Left cardiac atrium (tissue), 4 donors: ENCODE data around the gene ZNF385B. TPM values are rescaled to one million over a fixed set of nuclear protein-coding genes. Genes with fewer than 3 reads are reported as not detected.

Experiments
- ATAC-seq, 2 donors: fragments of 200-7000 bp; cut with Tn5 transposase; one replicate each; pipeline ENCODE4 v1.9.1; 2020; ENCODE audit warnings: mild to moderate bottlenecking in 2 of 2, moderate library complexity in 2 of 2
- DNase-seq: peaks from one replicate; pipeline ENCODE4 v3.0.0-alpha.2; 2020
- intact Hi-C, 2 donors: fragments of 100-400 bp; cut with DNase I; formaldehyde crosslinking; loops; one replicate each; pipeline versions ENCODE4 v1.14.1 to v1.15.1; 2022 to 2023
- total RNA-seq, 2 donors: library from RNA; stranded (reverse); fragmentation: NEBNext Ultra II Directional; extraction: Animal tissue kit (Norgen Biotek cat#: 25700); gene quantifications; one replicate each; pipeline ENCODE4 v1.2.1, GENCODE V29; 2021
- donor health status: DM: no; HTN: yes; CAD: no.
- donor health status: DM: no; HTN: yes; CAD: no; lungs with severe emphysema.
- donor health status: DM: yes; HTN: yes; CAD: no.
- donor health status: Dilated cardiomyopathy.

ZNF385B gene
- total RNA-seq, 2 donors from 2014 or later, result 14.3 to 36.7 TPM

- intact Hi-C loops, result no loop called here
Observed at GRCh38 chr2:179447839-179448447, 413.5 kb downstream of the ZNF385B start.

GRCh38 chr2:179447421-179447820 is 414.0 kb downstream of the ZNF385B start:
- no peak for DNase-seq
- no peak for ATAC-seq
- intact Hi-C loops, result no loop called here

More at GRCh38 chr2:179447839-179448447, 413.5 kb downstream of the ZNF385B start:
- DNase-seq, result no peak
- ATAC-seq, result no peak

GRCh38 chr2:179446476-179447141 is 414.8 kb downstream of the ZNF385B start:
- intact Hi-C loops, result no loop called here
- DNase-seq (no peak), ATAC-seq (no peak)

DNA sequence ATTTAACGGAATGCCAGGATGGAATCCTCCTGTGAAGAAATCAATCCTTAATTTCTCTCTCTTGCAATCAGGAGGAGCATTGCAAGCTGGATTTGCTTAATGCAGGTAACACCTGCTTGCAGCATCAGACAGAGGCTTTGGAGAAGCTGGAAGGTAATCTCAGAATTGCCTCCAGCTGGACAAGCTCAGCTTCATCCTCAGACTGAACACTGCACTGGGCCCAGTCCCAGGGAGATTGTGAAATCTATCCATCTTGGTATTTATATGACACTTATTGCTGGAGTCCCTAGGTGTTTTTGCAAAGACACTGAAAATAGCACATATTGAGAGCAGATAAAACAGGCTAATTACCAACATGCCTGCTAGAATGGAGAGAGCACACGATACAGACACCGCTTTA is 417.4 kb downstream of the ZNF385B start:
- ATAC-seq, result peak; percentile 49 to 51
- intact Hi-C loops, result no loop called here
- DNase-seq, result peak; percentile 22

DNA sequence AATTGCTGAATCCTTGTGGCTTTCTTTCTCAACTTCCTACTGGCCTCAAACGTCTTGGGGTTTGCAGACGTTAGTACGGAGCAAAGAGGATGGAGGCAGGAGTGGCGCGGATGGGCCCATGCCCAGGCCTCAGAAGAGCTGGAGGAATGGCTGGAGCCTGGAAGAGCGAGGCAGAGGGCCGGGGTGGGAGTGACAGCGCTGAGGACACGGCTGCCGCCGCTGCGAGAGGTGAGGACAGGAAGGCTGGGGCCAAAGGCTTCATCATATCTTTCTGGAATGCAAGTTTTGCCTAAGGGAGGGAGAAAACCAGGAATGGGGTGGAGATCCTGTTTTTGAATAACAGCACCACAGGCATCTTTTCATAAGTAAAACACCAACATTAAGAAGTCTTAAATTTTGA is 418.2 kb downstream of the ZNF385B start:
- intact Hi-C loops, result no loop called here
- DNase-seq (peak; percentile 47), ATAC-seq (peak; percentile 85 to 89)

- intact Hi-C loops, result no loop called here
- no peak for ATAC-seq
- no peak for DNase-seq
Observed at GRCh38 chr2:179442206-179442605, 419.2 kb downstream of the ZNF385B start.

GRCh38 chr2:179441551-179441950 is 419.9 kb downstream of the ZNF385B start:
- ATAC-seq (no peak), DNase-seq (no peak)
- intact Hi-C loops, result no loop called here

GRCh38 chr2:179440642-179441251 is 420.7 kb downstream of the ZNF385B start:
- ATAC-seq, result no peak
- DNase-seq, result no peak
- intact Hi-C loops, result no loop called here

- intact Hi-C loops, result no loop called here
- no peak for ATAC-seq
- no peak for DNase-seq
Observed at GRCh38 chr2:179438654-179439053, 422.8 kb downstream of the ZNF385B start.

GRCh38 chr2:179437430-179437829 is 424.0 kb downstream of the ZNF385B start:
- intact Hi-C loops, result no loop called here
- ATAC-seq (no peak), DNase-seq (no peak)

- intact Hi-C loops, result no loop called here
- DNase-seq, result no peak
- ATAC-seq, result no peak
Observed at GRCh38 chr2:179435566-179435965, 425.8 kb downstream of the ZNF385B start.

GRCh38 chr2:179435000-179435399 is 426.4 kb downstream of the ZNF385B start:
- DNase-seq (no peak), ATAC-seq (no peak)
- intact Hi-C loops, result no loop called here

DNA sequence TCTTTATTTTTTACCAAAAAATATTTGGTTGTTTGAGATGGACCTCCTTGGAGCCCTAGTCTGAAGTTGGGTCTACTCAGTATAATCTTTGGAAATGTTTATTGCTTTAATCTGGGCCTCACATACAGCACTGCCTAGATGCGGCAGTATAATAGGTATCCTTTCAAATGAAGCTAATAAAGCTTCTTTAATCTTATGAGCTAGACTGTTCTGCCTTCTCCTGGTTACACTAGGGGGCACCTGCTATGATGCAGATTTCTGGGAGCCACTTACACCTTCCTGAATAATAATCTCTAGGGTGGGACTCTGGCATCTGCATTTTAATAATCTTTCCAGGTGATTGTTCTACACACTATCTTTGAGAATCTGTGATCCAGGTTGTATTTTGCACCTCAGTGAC is 427.1 kb downstream of the ZNF385B start:
- intact Hi-C loops, result no loop called here
- ATAC-seq (no peak), DNase-seq (no peak)

GRCh38 chr2:179432751-179433150 is 428.7 kb downstream of the ZNF385B start:
- intact Hi-C loops, result no loop called here

GRCh38 chr2:179429597-179429996 is 431.8 kb downstream of the ZNF385B start:
- intact Hi-C loops, result loop anchor here (10.0 kb wide), 2 partner anchors 185 to 315 kb away; no protein-coding TSS in a partner anchor
- ATAC-seq (no peak), DNase-seq (no peak)

More at GRCh38 chr2:179432751-179433150, 428.7 kb downstream of the ZNF385B start:
- ATAC-seq (no peak), DNase-seq (no peak)

DNA sequence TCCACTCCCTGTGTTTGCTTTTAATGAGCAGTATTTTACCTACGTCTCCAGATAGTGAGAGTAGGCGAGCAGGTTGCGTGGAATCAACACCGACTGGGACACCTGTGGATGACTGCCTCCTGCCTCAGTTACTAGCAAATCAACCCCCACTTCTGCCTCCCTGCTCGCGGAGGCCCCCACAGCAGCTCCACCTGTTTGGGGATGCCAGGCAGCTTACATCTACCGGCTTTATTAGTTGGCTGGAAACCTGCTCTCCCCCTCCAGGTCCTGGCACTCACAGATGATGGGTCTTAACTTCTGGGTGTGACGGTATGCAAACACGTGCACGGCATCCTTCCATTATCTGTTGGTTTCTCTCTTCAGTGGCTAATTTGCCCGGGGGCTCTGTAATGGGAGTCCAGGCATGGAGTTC is 432.3 kb downstream of the ZNF385B start:
- ATAC-seq (peak; percentile 14 to 30), DNase-seq (no peak)
- intact Hi-C loops, result loop anchor here (10.0 kb wide), 2 partner anchors 186 to 316 kb away; no protein-coding TSS in a partner anchor

GRCh38 chr2:179428649-179429048 is 432.8 kb downstream of the ZNF385B start:
- ATAC-seq, result peak; percentile 49 to 57
- intact Hi-C loops, result loop anchor here (10.0 kb wide), 2 partner anchors 186 to 316 kb away; no protein-coding TSS in a partner anchor
- DNase-seq, result no peak

GRCh38 chr2:179427065-179427464 is 434.3 kb downstream of the ZNF385B start:
- DNase-seq (no peak), ATAC-seq (no peak)
- intact Hi-C loops, result loop anchor here (10.0 kb wide), 2 partner anchors 188 to 318 kb away; no protein-coding TSS in a partner anchor

GRCh38 chr2:179424571-179424970 is 436.8 kb downstream of the ZNF385B start:
- intact Hi-C loops, result loop anchor here (10.0 kb wide), 2 partner anchors 190 to 320 kb away; no protein-coding TSS in a partner anchor
- ATAC-seq (no peak), DNase-seq (no peak)

- intact Hi-C loops, result loop anchor here (2.0 to 10.0 kb wide), 3 partner anchors 193 to 329 kb away; no protein-coding TSS in a partner anchor
- ATAC-seq (peak; percentile 77), DNase-seq (peak; percentile 79)
Observed at GRCh38 chr2:179422037-179422643, 439.3 kb downstream of the ZNF385B start.
